ENCODE data around the gene ST8SIA2.
A peak's percentile ranks its signal among the peaks of the same experiment; 100 is the strongest.

Gene ST8SIA2

DNA sequence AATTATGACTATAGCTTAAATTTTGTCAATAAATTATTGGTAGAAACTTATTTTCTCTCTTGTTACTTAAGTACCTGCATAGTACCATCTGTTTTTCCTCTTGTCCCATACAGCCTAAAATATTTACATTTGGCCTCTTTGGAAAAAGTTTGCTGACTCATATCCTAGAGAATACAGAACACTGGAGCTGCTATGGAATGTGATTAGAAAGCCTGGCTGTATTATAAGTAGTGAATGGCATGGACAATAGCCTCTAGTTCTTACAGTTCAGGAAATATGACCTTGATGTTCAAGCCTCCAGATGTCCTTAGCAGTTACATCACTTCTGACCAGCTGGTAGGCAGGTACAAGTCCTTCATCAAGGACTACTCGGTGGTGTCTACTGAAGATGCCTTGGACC, 28.3 kb downstream of the ST8SIA2 start:
- Histone ChIP-seq H4K20me1 (ENCODE audit: insufficient read depth, low read length, poor library complexity, severe bottlenecking) (no peaks in the 10 kb centered on the region), H3F3A (ENCODE audit: low read depth) (no peaks in the 10 kb centered on the region), H3K4me2 (ENCODE audit: low read depth, low read length, poor library complexity, severe bottlenecking) (no peak overlapping the region), H3K4me1 (ENCODE audit: insufficient read depth, low read length, poor library complexity, severe bottlenecking) (peaks cover 11% of the 10 kb centered on the region), H3K9ac (ENCODE audit: low read depth, low read length, poor library complexity, severe bottlenecking) (no peak overlapping the region), H2AFZ (ENCODE audit: low read length) (no peak overlapping the region), H3K9me2 (replicated peaks; ENCODE audit: low read depth, low read length) (no peaks in the 10 kb centered on the region), H3K27me3 (ENCODE audit: insufficient read depth, low read length, poor library complexity, severe bottlenecking) (no peaks in the 10 kb centered on the region), H3K4me3 (ENCODE audit: low read length, poor library complexity, severe bottlenecking) (no peak overlapping the region), H3K9me3 (ENCODE audit: insufficient read depth, low read depth, low read length) (no peaks in the 10 kb centered on the region), H3K79me2 (ENCODE audit: insufficient read depth, low read length) (no peaks in the 10 kb centered on the region), H3K36me3 (ENCODE audit: insufficient read depth, low read length) (no peaks in the 10 kb centered on the region)
- TF ChIP-seq EZH2phosphoT487 (IDR thresholded peaks at IDR 0.05; ENCODE audit: borderline replicate concordance) = no peak

DNA sequence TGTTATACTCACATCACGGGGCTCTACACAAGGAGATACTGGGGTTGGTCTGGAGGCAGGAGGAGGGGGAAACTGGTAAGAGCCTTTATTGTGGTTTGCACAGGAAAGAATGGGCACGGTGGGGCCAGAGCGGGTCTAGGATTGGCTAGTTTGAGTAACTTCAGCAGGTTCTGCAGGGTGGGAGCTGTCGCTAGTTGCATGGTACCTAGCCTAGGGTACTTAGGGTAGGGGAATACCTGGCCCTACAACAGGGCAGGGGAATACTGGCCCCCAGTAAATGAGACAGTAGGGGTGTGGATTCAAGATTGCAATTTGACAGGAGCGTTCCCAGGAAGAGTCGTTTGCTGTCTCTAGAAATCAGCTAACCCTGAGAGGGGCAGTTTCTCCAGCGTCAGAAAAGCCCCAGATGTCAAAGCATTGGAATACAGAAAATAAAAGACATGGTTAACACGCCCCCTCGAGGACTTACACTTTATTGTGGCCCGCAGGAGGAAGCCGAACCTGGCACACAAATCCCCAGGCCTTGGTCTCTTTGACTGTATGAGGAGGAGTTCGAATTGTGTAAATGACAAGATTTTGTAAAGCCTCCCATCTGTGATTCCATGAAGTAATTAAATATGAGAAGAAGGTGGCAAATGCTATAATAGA, 32.0 kb downstream of the ST8SIA2 start:
- no peak for TF ChIP-seq EZH2phosphoT487 (IDR thresholded peaks at IDR 0.05; ENCODE audit: borderline replicate concordance)
- TF ChIP-seq, protein P1, sequence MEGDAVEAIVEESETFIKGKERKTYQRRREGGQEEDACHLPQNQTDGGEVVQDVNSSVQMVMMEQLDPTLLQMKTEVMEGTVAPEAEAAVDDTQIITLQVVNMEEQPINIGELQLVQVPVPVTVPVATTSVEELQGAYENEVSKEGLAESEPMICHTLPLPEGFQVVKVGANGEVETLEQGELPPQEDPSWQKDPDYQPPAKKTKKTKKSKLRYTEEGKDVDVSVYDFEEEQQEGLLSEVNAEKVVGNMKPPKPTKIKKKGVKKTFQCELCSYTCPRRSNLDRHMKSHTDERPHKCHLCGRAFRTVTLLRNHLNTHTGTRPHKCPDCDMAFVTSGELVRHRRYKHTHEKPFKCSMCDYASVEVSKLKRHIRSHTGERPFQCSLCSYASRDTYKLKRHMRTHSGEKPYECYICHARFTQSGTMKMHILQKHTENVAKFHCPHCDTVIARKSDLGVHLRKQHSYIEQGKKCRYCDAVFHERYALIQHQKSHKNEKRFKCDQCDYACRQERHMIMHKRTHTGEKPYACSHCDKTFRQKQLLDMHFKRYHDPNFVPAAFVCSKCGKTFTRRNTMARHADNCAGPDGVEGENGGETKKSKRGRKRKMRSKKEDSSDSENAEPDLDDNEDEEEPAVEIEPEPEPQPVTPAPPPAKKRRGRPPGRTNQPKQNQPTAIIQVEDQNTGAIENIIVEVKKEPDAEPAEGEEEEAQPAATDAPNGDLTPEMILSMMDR (conservative IDR thresholded peaks at IDR 0.05; ENCODE audit: low read length) = peak; percentile 63
- peak overlapping the region; percentile 66 for H3K4me2 ChIP-seq (ENCODE audit: low read depth, low read length, poor library complexity, severe bottlenecking)
- H3K9me2 ChIP-seq (replicated peaks; ENCODE audit: low read depth, low read length) = no peaks in the 10 kb centered on the region
- H3K9me3 ChIP-seq (ENCODE audit: insufficient read depth, low read depth, low read length) = no peaks in the 10 kb centered on the region
- H3K79me2 ChIP-seq (ENCODE audit: insufficient read depth, low read length) = no peaks in the 10 kb centered on the region
- H3K9ac ChIP-seq (ENCODE audit: low read depth, low read length, poor library complexity, severe bottlenecking) = no peak overlapping the region
- peak overlapping the region; percentile 43 for H2AFZ ChIP-seq (ENCODE audit: low read length)
- H4K20me1 ChIP-seq (ENCODE audit: insufficient read depth, low read length, poor library complexity, severe bottlenecking) = no peaks in the 10 kb centered on the region
- H3K27me3 ChIP-seq (ENCODE audit: insufficient read depth, low read length, poor library complexity, severe bottlenecking) = no peaks in the 10 kb centered on the region
- no peaks in the 10 kb centered on the region for H3K36me3 ChIP-seq (ENCODE audit: insufficient read depth, low read length)
- no peaks in the 10 kb centered on the region for H3F3A ChIP-seq (ENCODE audit: low read depth)
- H3K4me3 ChIP-seq (ENCODE audit: low read length, poor library complexity, severe bottlenecking) = peak overlapping the region; percentile 51
- H3K4me1 ChIP-seq (ENCODE audit: insufficient read depth, low read length, poor library complexity, severe bottlenecking) = peaks cover 11% of the 10 kb centered on the region

DNA sequence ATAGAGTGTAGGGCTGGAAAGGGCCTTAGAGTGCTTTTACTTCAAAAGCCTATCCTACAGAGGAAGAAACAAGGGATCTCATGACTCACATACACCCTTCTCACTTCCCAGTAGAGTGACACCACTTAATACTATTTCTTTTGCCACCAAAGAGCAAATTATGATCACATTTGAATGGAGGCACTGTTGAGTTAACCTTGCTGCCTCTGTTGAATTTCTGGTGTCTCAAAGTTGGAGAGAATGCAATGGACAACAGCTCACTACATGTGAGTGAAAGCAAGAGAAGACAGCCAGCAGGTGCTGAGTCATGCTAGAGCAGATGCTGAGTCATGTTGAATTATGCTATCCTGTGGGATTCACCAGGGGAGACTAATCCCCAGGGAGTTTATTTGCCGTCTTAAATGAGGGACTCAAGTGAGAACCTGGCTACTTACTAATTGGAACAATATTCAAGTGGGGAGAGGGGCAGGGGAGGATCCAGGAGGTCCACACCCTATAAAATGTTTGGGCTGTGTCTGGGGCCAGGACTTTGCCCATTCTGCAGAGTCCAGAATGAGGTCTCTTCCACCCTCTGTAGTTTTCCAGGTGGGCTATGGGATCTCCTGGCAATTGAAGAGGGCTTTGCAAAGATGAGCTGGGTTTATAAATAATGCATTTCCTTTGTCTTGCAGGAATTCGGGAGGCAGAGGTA, 35.8 kb downstream of the ST8SIA2 start:
- Histone ChIP-seq H3K9ac (ENCODE audit: low read depth, low read length, poor library complexity, severe bottlenecking) (no peak overlapping the region), H3K9me2 (replicated peaks; ENCODE audit: low read depth, low read length) (no peaks in the 10 kb centered on the region), H3K9me3 (ENCODE audit: insufficient read depth, low read depth, low read length) (no peaks in the 10 kb centered on the region), H3K4me3 (ENCODE audit: low read length, poor library complexity, severe bottlenecking) (no peak overlapping the region), H3K4me1 (ENCODE audit: insufficient read depth, low read length, poor library complexity, severe bottlenecking) (peaks cover 11% of the 10 kb centered on the region), H2AFZ (ENCODE audit: low read length) (no peak overlapping the region), H3K36me3 (ENCODE audit: insufficient read depth, low read length) (no peaks in the 10 kb centered on the region), H3K79me2 (ENCODE audit: insufficient read depth, low read length) (no peaks in the 10 kb centered on the region), H3K4me2 (ENCODE audit: low read depth, low read length, poor library complexity, severe bottlenecking) (no peak overlapping the region), H4K20me1 (ENCODE audit: insufficient read depth, low read length, poor library complexity, severe bottlenecking) (no peaks in the 10 kb centered on the region), H3F3A (ENCODE audit: low read depth) (no peaks in the 10 kb centered on the region), H3K27me3 (ENCODE audit: insufficient read depth, low read length, poor library complexity, severe bottlenecking) (no peaks in the 10 kb centered on the region)
- TF ChIP-seq, protein P1 (conservative IDR thresholded peaks at IDR 0.05; ENCODE audit: low read length) = no peak
- TF ChIP-seq EZH2phosphoT487 (IDR thresholded peaks at IDR 0.05; ENCODE audit: borderline replicate concordance) = no peak

Measured in Loucy (cell line).